PFSK-1 (cell line): ENCODE results near the gene COL9A2.

Experiments
- FOXP2 ChIP-seq: optimal IDR thresholded peaks from 2 replicates; pipeline ENCODE3; 2011; ENCODE audit warnings: borderline replicate concordance, control low read depth, inconsistent platforms; ENCODE audit not compliant: insufficient read depth; ENCODE audit errors: extremely low read length, extremely low read depth
- POLR2AphosphoS5 ChIP-seq: IDR thresholded peaks from 2 replicates; pipeline ENCODE4 v1.6.1; 2012; ENCODE audit warnings: low read depth, mild to moderate bottlenecking, control low read depth, low read length, moderate library complexity
- TAF1 ChIP-seq: IDR thresholded peaks from 2 replicates; pipeline ENCODE4 v1.6.1; 2012; ENCODE audit warnings: low read length, control low read depth, borderline replicate concordance; ENCODE audit not compliant: insufficient read depth

DNA sequence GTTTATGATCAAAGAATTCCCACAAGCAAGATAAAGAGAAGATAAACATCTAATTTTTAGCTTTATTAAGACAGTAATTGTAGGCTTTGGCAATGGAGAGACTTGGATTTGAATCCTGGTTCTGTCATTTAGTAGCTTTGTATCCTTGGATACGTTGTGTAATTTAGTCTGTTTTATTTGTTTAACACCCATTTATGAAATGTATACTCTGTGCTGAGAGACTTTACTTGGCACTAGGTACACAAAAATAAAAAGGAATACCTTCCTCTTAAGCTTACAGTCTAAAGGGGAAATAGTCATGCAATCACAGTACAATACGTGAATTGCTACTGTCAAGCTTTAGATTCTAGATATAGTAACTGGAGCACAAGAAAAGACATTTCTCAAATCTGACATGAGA is 35.2 kb downstream of the COL9A2 start:
- TF ChIP-seq TAF1 (no peak), POLR2AphosphoS5 (no peak), FOXP2 (no peak)
